ENCODE results near the gene HES4. TPM values are rescaled to one million over a fixed set of nuclear protein-coding genes. Genes with fewer than 3 reads are reported as not detected.

Gene HES4
- total and polyA plus RNA-seq, 10 of the 15 experiments (the other 5 are each of a cell fraction or from before 2014, with no cell fraction given), result 0.44 to 1.7 (median 0.85) TPM; not detected in 5

GRCh38 chr1:1026599-1027413, 26.9 kb upstream of the HES4 start:
- ChIA-PET RAD21 (ENCODE audit: unreplicated experiment) (no interaction called here), POLR2A (no interaction called here), SMC1A (ENCODE audit: uncharacterized antibody, unreplicated experiment) (no interaction called here), CTCF (no interaction called here)
- intact Hi-C loops (cut with micrococcal nuclease; ENCODE audit: unreplicated experiment) (no loop called here), in situ Hi-C loops (cut with MboI) (no loop called here)
- DNase-seq (ENCODE audit: low read depth, low spot score), result no peak
- TF ChIP-seq STAT1 (conservative IDR thresholded peaks at IDR 0.05) (no peak), RAD51 (IDR thresholded peaks at IDR 0.05) (no peak), BHLHE40 (IDR thresholded peaks at IDR 0.05; ENCODE audit: borderline replicate concordance in 1 of 2, low read depth in 2 of 2, low read length in 1 of 2) (peak in 1 of 2 experiments; percentile 33; a peak in 1 of 4 replicates)
- no TSS peak for BruUV-seq (replicated peaks)
- Histone ChIP-seq H4K20me1 (ENCODE audit: control insufficient read depth, insufficient read depth) (no peaks in the 10 kb centered on the region), H3K36me3 (ENCODE audit: control insufficient read depth in 2 of 2, insufficient read depth in 2 of 2, low read length in 1 of 2) (no peaks in the 10 kb centered on the region; a peak in 1 of 4 replicates), H2AFZ (ENCODE audit: control insufficient read depth, low read depth, low read length) (no peak overlapping the region), H3K4me3 (no peak overlapping the region), H3K4me1 (ENCODE audit: control insufficient read depth, insufficient read depth, low read length) (peaks cover 11% of the 10 kb centered on the region), H3K9ac (ENCODE audit: control insufficient read depth, insufficient read depth, low read length) (no peak overlapping the region), H3K4me2 (ENCODE audit: control insufficient read depth, insufficient read depth) (no peak overlapping the region), H3K27ac (ENCODE audit: control insufficient read depth, insufficient read depth) (no peak overlapping the region), H3K9me3 (replicated peaks; ENCODE audit: control insufficient read depth, insufficient read depth, low read length) (no peaks in the 10 kb centered on the region), H3K79me2 (ENCODE audit: control insufficient read depth, insufficient read depth, low read length) (no peaks in the 10 kb centered on the region), H3K27me3 (replicated peaks in 1 of 2; ENCODE audit: control insufficient read depth in 2 of 2, insufficient read depth in 2 of 2, low read length in 1 of 2) (no peaks in the 10 kb centered on the region)
- ATAC-seq, result no peak; the same call in 2 of the 3 replicates
- 55% methylated on average over 19 of the region's 21 CpGs for WGBS (ENCODE audit: insufficient coverage, insufficient replicate concordance, low lambda C conversion rate, missing lambda C conversion rate)
- FAIRE-seq, result no peak

- H3K4me3 ChIP-seq, result no peak overlapping the region
- peaks cover 7% of the 10 kb centered on the region for H3K4me1 ChIP-seq (ENCODE audit: control insufficient read depth, insufficient read depth, low read length)
- H3K9me3 ChIP-seq (replicated peaks; ENCODE audit: control insufficient read depth, insufficient read depth, low read length), result no peaks in the 10 kb centered on the region
- in situ Hi-C loops (cut with MboI), result no loop called here
- CTCF ChIA-PET, result no interaction called here
- H2AFZ ChIP-seq (ENCODE audit: control insufficient read depth, low read depth, low read length), result no peak overlapping the region
- H3K27ac ChIP-seq (ENCODE audit: control insufficient read depth, insufficient read depth), result no peak overlapping the region
- intact Hi-C loops (cut with micrococcal nuclease; ENCODE audit: unreplicated experiment), result no loop called here
- BruUV-seq (replicated peaks), result no TSS peak
- ATAC-seq, result no peak
- no peak for FAIRE-seq
- no peak for DNase-seq (ENCODE audit: low read depth, low spot score)
- no peak overlapping the region for H3K9ac ChIP-seq (ENCODE audit: control insufficient read depth, insufficient read depth, low read length)
- H3K36me3 ChIP-seq (ENCODE audit: control insufficient read depth in 2 of 2, insufficient read depth in 2 of 2, low read length in 1 of 2), result no peaks in the 10 kb centered on the region; a peak in 1 of 4 replicates
- POLR2A ChIA-PET, result interaction anchor here (0.6 kb wide), 1 partner anchor 40 kb away, joined by 4 read pairs; no protein-coding TSS in a partner anchor
- SMC1A ChIA-PET (ENCODE audit: uncharacterized antibody, unreplicated experiment), result no interaction called here
- WGBS (ENCODE audit: insufficient coverage, insufficient replicate concordance, low lambda C conversion rate, missing lambda C conversion rate), result 82% methylated on average over 9 of the region's 10 CpGs
- H3K79me2 ChIP-seq (ENCODE audit: control insufficient read depth, insufficient read depth, low read length), result peaks cover 2% of the 10 kb centered on the region; the same call in 1 of the 2 replicates
- H3K4me2 ChIP-seq (ENCODE audit: control insufficient read depth, insufficient read depth), result no peak overlapping the region
- no peaks in the 10 kb centered on the region for H4K20me1 ChIP-seq (ENCODE audit: control insufficient read depth, insufficient read depth)
- RAD21 ChIA-PET (ENCODE audit: unreplicated experiment), result no interaction called here
- H3K27me3 ChIP-seq (replicated peaks in 1 of 2; ENCODE audit: control insufficient read depth in 2 of 2, insufficient read depth in 2 of 2, low read length in 1 of 2), result no peaks in the 10 kb centered on the region
- TF ChIP-seq FOS (IDR thresholded peaks at IDR 0.05; ENCODE audit: borderline replicate concordance, extremely low read depth, insufficient read length) (no peak), ELK1 (IDR thresholded peaks at IDR 0.05; ENCODE audit: low read depth, low read length) (no peak), MYC (IDR thresholded peaks at IDR 0.05; ENCODE audit: insufficient read depth, insufficient read length, insufficient replicate concordance, low read length, severe bottlenecking) (no peak), RELA (IDR thresholded peaks at IDR 0.05; ENCODE audit: borderline replicate concordance, partially characterized antibody) (no peak), ZNF274 (IDR thresholded peaks at IDR 0.05; ENCODE audit: insufficient read depth, insufficient read length) (no peak), ETV6 (conservative IDR thresholded peaks at IDR 0.05 in 1 of 2, IDR thresholded peaks at IDR 0.05 in 1 of 2; ENCODE audit: borderline replicate concordance in 1 of 2, low read depth in 1 of 2) (no peak), ZBTB40 (IDR thresholded peaks at IDR 0.05; ENCODE audit: borderline replicate concordance) (no peak)
Measured at GRCh38 chr1:1025730-1026129, 25.8 kb upstream of the HES4 start.

All from GM12878 (cell line).